BLaER1 treated with 17β-estradiol and CSF1 and Interleukin-3, amounts not matched to agents 10 nM and 100 nM (cell line): ENCODE results near the gene SH3YL1.
"Not testable (repeated sequence)": the region's sequence is repeated elsewhere in the genome, so short reads cannot be mapped to it uniquely, and the experiment has no call there.

ENCODE experiments used
- H3K27ac ChIP-seq, 11 experiments: shearing (Covaris generic); formaldehyde crosslinking; 2 replicates each; pipeline ENCODE4 v1.8.1; 2022
- H3K27me3 ChIP-seq, 11 experiments: shearing (Covaris generic); formaldehyde crosslinking; 2 replicates each; pipeline ENCODE4 v1.8.1; 2022
- H3K36me3 ChIP-seq, 11 experiments: shearing (Covaris generic); formaldehyde crosslinking; 2 replicates each; pipeline ENCODE4 v1.8.1; 2022
- H3K4me1 ChIP-seq, 10 experiments: shearing (Covaris generic); formaldehyde crosslinking; 2 replicates each; pipeline ENCODE4 v1.8.1; 2022
- H3K4me2 ChIP-seq, 11 experiments: shearing (Covaris generic); formaldehyde crosslinking; 2 replicates each; pipeline ENCODE4 v1.8.1; 2022
- H3K4me3 ChIP-seq, 10 experiments: shearing (Covaris generic); formaldehyde crosslinking; 2 replicates each; pipeline ENCODE4 v1.8.1; 2022
- H3K9ac ChIP-seq, 11 experiments: shearing (Covaris generic); formaldehyde crosslinking; 2 replicates each; pipeline ENCODE4 v1.8.1; 2022
- H3K9me3 ChIP-seq, 11 experiments: shearing (Covaris generic); formaldehyde crosslinking; replicated peaks in 1 of 11; 2 replicates each; pipeline ENCODE4 v1.8.1; 2022
- H4K20me1 ChIP-seq, 11 experiments: shearing (Covaris generic); formaldehyde crosslinking; 2 replicates each; pipeline ENCODE4 v1.8.1; 2022
- Cebpa-rat ChIP-seq, 11 experiments: shearing (Covaris generic); IDR thresholded peaks; 2 replicates each; pipeline ENCODE4 v1.8.1; 2022

Gene SH3YL1

DNA sequence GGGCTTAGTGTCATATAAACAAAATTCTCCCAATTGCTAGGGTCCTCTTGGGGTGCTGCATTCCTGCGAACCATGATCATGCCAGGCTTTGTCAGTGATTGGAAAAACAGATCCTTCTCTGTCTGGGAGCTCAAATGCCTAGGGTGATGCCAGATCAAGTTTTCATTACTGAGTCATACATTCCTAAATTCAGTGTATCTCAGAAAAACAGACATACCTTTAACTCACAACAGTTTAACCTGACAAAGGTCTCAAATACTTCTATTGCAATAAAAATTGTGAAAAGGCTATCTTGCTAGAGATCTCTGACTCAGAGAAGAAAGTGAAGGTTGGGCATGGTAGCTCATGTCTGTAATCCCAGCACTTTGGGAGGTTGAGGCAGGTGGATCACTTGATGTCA lies 86.9 kb downstream of the SH3YL1 start:
- no peaks in the 10 kb centered on the region for H4K20me1 ChIP-seq
- no peaks in the 10 kb centered on the region for H3K36me3 ChIP-seq
- H3K4me1 ChIP-seq = peaks cover 0 to 14% (median 9%) of the 10 kb centered on the region in 10 experiments; a peak in 14 of 20 replicates
- no peak for TF ChIP-seq Cebpa-rat (IDR thresholded peaks at IDR 0.05)
- H3K4me2 ChIP-seq = peak overlapping the region in 3 of 11 experiments; percentile 20 to 41 (median 38); a peak in 3 of 22 replicates
- H3K27ac ChIP-seq = no peak overlapping the region
- H3K9ac ChIP-seq = no peak overlapping the region
- H3K4me3 ChIP-seq = no peak overlapping the region
- H3K9me3 ChIP-seq = peaks cover 8 to 21% (median 16%) of the 10 kb centered on the region in 11 experiments; a peak in 21 of 22 replicates
- no peaks in the 10 kb centered on the region for H3K27me3 ChIP-seq

DNA sequence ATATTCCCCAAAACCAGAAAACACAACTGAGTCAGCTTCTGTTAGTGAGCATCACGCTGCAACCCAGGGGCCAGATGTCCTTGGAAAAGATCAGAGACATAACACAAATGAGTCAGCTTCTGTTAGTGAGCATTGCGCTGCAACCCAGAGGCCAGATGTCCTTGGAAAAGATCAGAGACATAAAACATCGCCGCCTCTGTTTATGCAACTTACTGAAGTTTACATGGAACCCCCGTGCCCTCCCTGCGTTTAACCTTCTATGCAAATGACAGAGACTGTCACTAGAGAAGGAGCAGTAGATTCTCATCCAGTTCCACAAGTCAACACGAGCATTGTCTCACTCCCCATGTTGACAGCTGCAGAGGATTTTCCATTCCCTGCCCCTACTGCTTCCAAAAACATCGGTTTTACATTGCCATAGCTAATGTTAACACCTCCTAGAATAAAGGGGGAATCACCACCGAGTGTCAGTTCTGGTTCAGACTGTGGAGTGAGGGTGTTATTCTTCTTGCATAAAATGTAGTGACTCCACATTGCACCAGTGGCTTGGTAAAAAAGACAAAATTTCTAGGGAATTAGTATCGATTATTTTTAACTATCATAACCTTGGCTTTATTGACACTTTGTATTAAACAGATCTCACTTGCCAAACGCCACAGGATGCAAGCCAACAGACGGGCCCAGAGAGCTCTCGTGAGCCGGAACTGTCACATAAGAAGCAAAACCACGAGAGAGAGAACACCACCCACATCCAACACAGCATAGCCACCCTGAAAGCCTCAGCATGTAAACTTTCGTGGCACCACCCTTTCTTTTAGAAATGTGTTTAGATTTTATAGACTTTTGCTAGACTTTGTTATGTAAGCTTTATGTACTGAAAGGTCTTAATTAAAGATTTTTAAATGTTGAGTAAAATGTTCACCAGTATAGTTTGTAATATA lies 87.7 kb downstream of the SH3YL1 start:
- peaks cover 0 to 14% (median 9%) of the 10 kb centered on the region in 10 experiments; a peak in 14 of 20 replicates for H3K4me1 ChIP-seq

DNA sequence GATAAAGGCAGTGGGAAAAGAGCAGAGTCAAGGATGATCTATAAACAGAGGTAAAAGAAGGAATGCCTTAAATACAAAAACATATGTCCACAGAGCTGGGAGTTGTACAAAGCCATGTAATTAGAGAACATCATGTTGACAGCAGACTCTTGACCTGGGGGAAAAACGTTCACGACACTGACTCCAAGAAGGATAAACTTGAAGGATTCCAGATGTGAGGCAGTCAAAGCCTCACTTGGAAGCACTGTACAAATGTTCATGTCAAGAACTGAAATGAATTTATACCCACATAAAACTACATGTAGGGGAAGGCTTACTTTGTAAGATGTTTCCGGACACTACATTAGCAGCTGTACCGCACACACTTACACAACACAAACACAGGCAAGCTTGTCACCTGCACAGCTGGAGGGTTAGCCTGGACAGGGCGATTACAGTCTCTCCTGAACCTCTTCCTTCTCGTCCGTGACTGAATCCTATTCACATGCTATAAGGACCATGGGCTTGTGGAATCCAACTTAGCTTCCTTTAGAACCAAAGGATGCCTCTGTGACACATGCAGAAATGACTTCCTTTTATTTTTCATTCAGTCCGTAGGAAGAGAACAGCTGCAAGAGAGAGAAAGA lies 88.6 kb downstream of the SH3YL1 start:
- Histone ChIP-seq H3K4me1 (peaks cover 0 to 14% (median 9%) of the 10 kb centered on the region in 10 experiments; a peak in 14 of 20 replicates), H4K20me1 (no peaks in the 10 kb centered on the region), H3K27ac (no peak overlapping the region), H3K4me3 (no peak overlapping the region), H3K9me3 (peaks cover 0 to 6% (median 3%) of the 10 kb centered on the region in 11 experiments; a peak in 15 of 22 replicates), H3K9ac (no peak overlapping the region), H3K36me3 (no peaks in the 10 kb centered on the region), H3K27me3 (no peaks in the 10 kb centered on the region), H3K4me2 (peak overlapping the region in 4 of 11 experiments; percentile 18 to 47 (median 41); a peak in 2 of 22 replicates)
- TF ChIP-seq Cebpa-rat (IDR thresholded peaks at IDR 0.05) = no peak

More for the DNA sequence above, 87.7 kb downstream of the SH3YL1 start:
- H3K4me2 ChIP-seq = peak overlapping the region in 10 of 11 experiments; percentile 5 to 47 (median 22); a peak in 15 of 22 replicates
- no peak overlapping the region for H3K27ac ChIP-seq
- H3K9me3 ChIP-seq = peaks cover under 1 to 14% (median 9%) of the 10 kb centered on the region in 11 experiments; a peak in 18 of 22 replicates
- H4K20me1 ChIP-seq = no peaks in the 10 kb centered on the region
- TF ChIP-seq Cebpa-rat (IDR thresholded peaks at IDR 0.05) = no peak
- H3K27me3 ChIP-seq = no peaks in the 10 kb centered on the region
- no peak overlapping the region for H3K4me3 ChIP-seq
- H3K36me3 ChIP-seq = no peaks in the 10 kb centered on the region
- H3K9ac ChIP-seq = no peak overlapping the region

DNA sequence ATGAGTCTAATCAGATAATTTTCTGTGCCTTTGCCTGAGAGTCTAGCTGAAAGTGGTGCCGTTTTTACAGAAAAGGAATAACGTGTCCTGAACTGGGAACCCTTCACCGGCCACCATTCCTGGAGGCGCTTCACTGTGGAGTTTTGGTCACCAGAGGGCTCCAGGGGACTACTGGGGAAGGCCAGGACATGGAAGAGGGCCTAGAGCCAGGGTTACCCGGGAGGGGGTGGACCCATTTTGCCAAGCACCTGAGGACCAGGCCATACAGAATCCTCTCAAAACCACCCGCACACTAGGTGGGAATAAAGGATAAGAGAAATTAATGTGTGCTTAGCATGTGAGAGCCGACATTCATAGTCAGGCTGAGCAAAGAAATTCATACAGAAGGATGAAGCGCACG lies 91.7 kb downstream of the SH3YL1 start:
- not testable (repeated sequence) for H3K9ac ChIP-seq, H4K20me1 ChIP-seq, H3K36me3 ChIP-seq

DNA sequence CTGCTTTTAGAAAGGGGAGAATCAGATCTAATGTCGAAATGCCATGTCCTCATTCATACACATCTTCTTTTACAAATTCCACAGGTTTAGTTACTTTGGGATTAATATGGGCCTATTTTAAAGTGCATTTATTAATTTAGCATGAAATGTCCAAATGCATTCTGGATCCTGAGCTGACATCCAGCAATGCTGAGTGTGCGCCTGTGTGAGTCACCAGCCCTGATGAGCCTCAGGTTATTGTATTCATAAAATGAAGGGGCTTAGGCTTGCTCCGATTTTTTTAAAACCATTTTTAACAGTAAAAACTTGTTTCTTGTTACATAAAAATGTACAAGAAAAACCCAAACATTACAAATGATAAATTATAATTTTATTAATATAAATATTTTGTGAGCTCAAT lies 94.1 kb downstream of the SH3YL1 start:
- Histone ChIP-seq H3K36me3 (no peaks in the 10 kb centered on the region), H3K4me3 (no peak overlapping the region), H3K27ac (no peak overlapping the region), H3K4me2 (no peak overlapping the region), H3K9ac (no peak overlapping the region), H3K9me3 (no peaks in the 10 kb centered on the region; a peak in 1 of 22 replicates), H3K4me1 (no peaks in the 10 kb centered on the region), H4K20me1 (no peaks in the 10 kb centered on the region), H3K27me3 (no peaks in the 10 kb centered on the region)
- no peak for TF ChIP-seq Cebpa-rat (IDR thresholded peaks at IDR 0.05)

More for the DNA sequence above, 91.7 kb downstream of the SH3YL1 start:
- H3K9me3 ChIP-seq, H3K27ac ChIP-seq, H3K4me3 ChIP-seq, H3K4me2 ChIP-seq, H3K27me3 ChIP-seq: not testable (repeated sequence)
- H3K4me1 ChIP-seq = peaks cover 0 to 14% (median 9%) of the 10 kb centered on the region in 10 experiments; a peak in 14 of 20 replicates
